GM08714 (cell line): ENCODE measurements around the gene KRT25.
"Not testable (repeated sequence)": the region's sequence is repeated elsewhere in the genome, so short reads cannot be mapped to it uniquely, and the experiment has no call there.

Experiments used
- H3K4me3 ChIP-seq: fragments of 200-500 bp; sonication (Bioruptor generic); 2 replicates; pipeline ENCODE4 v1.5.1; 2014; ENCODE audit warnings: mild to moderate bottlenecking, low read length, inconsistent platforms
- ZNF274 ChIP-seq: IDR thresholded peaks from 2 replicates; pipeline ENCODE4 v1.6.1; 2012; ENCODE audit warnings: mild to moderate bottlenecking, low read depth, low read length

Gene KRT25

DNA sequence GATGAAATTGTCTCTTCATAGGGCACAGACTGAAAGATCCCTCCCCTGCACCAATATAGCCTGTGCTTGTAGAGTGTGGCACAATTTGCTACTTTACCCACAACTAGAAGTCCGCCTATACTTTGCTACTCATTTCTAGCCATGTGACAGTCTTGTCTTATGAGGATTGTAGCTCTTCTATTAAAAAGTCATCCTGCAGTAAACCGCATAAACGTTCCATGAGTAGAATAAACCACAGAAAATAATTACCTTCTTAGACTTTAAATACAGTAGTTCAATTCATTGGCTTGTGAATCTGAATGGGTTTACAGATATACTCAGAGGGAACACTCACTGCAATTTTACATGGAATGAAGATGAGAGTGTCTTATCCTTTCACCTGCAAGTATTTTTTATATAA lies 22.8 kb upstream of the KRT25 start:
- no peak for TF ChIP-seq ZNF274
- H3K4me3 ChIP-seq = no peak overlapping the region

DNA sequence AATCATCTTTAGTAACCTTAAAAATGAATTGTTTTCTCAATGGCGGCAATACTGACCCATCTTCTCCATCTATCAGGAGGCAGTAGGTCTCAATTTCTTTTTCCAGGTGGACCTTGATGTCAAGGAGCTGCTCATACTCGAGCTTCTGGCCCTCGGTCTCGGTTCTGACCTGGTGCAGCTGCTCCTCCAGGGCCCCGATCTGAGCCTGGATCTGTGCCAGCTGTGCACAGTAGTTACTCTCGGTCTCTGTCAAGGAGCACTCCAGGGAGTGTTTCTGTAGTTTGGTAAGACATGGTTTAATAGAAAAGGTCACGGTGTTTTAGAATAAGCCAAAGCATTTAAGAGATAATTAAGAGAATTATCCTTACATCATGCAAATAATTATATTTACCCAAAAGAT lies 22.3 kb upstream of the KRT25 start:
- no peak for TF ChIP-seq ZNF274
- H3K4me3 ChIP-seq = no peak overlapping the region

DNA sequence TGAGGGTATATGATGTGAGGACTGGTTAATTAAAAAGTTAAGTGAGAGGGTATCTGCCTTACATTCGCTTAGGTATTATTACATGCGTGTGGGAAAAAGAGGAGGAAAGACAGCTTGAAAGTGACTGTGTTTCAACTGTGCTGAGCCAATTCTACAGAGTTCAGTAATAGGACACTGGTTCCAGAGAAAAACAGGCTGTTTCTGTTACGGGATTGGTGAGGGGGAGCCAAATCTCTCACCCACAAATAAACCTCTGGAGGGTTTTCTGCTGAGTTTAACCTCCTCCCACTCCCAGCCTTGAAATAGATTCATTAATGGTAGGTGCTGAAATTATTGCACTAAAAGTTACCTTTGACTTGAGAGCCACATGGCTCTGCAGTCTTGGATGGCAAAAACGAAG lies 20.8 kb upstream of the KRT25 start:
- no peak overlapping the region for H3K4me3 ChIP-seq
- TF ChIP-seq ZNF274 = no peak

DNA sequence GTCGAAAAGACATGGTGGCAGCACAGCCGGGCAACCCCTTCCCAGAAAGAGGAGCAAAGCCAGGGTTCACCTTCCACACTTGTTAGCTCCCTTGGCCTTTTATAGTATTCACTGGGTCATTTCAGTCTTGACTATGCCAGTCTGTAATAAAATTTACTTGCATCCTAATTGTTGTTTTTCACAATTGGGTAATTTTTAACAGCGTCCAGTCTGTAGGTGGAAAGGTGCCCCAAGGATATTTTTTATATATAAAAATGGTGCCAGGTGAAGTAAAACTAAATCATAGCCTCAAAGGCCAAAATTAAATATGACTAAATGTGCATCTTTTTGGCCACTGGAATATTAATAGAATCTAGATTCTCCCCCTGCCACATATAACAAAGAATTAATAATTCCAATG lies 17.0 kb upstream of the KRT25 start, which contains the start of gene KRT26:
KRT26 (minus strand) TSS at position 101 of the 400 bp plus-strand sequence; CDS start at position 13, 88 bp downstream.
- no peak for TF ChIP-seq ZNF274
- H3K4me3 ChIP-seq = no peak within 1 kb of the TSS

DNA sequence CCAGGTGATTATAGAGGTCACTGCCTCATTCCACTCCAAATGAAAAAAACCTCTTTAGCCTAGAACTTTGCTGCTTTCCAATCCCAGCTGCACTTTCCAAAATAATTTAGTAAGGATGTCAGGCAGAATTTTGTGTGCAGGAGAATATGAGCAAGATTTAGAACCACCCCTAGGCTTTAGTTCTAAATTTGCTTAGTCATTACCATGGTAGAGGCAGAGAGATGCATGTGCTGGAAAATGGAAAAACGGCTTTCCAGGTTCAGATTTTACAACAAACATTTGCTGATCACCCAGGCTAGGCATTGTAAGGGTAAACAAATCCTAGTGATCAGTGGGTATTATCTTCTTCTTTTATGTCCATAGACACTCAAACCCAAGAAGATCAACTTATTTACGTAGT lies 10.5 kb upstream of the KRT25 start:
- no peak for TF ChIP-seq ZNF274

DNA sequence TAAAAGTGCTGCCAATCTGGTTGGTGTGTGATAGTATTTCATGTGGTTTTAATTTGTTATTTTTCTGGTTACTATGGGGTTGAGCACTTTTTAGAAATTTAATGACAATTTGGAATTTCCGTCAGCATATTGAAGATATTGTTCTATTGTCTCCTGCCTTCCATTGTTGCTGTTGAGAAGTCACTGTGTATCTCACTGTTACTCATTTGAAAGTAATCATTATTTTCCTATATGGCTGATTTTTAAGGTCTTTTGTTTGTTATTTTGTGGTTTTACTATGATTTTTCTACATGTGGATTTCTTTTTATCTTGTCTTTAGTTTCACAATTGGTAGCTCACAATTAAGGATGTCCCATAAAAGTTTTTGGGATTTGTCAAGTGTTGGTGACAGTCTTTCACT lies 8.6 kb upstream of the KRT25 start:
- no peak for TF ChIP-seq ZNF274
- H3K4me3 ChIP-seq = no peak overlapping the region

More for the DNA sequence above, 10.5 kb upstream of the KRT25 start:
- H3K4me3 ChIP-seq = no peak overlapping the region

DNA sequence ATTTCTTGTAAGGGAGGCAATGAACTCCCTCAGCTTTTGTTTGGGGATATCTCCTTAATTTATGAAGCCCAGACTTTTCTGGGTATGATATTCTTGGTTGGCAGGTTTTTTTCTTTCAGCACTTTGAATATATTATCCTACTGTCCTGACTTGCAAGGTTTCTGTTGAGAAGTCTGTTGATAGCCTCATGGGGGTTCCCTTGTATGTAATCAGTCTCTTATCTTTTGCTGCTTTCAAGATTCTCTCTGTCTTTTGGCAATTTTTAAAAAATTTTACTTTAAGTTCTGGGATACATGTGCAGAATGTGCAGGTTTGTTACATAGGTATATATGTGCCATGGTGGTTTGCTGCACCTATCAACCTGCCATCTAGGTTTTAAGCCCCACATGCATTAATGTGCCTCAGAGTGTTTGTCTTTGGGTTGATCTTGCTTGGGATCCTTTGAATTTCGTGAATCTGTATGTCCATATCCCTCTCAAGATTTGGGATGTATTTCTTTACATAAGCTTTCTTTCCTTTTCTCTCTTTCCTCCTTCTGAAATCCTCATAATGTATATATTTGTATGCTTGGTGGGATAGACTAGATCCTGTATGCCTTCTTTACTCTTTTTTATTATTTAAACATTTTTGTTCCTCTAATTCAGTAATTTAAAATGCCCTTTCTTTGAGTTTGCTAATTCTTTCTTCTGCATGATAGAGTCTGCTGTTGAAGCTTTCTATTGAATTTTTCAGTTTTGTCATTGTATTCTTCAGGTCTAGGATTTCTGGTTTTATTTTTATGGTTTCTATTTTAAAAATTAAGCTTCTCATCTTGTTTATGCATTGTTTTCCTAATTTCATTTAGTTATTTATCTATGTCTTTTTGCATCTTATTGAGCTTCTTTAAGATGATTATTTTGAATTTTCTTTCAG lies 5.2 kb upstream of the KRT25 start:
- H3K4me3 ChIP-seq = no peak overlapping the region

DNA sequence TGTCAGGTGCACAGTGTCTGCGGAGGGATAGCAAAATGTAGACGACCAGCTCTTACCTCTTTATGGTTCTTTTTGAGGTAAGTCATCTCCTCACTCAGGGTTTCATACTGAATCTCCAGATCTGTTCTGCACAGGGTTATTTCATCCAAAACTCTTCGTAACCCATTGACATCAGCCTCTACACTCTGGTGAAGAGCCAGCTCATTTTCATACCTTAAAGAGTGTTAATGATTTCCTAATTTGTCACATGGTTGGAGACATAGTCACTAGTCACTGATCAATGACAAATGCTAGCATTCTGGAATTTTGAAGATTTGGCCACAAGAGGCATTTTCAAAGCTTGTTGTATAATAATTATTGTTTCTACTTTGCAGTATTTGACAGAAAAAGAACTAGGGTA lies 1.3 kb downstream of the KRT25 start:
- no peak for TF ChIP-seq ZNF274
- no peak overlapping the region for H3K4me3 ChIP-seq

More for the DNA sequence above, 5.2 kb upstream of the KRT25 start:
- TF ChIP-seq ZNF274 = no peak

DNA sequence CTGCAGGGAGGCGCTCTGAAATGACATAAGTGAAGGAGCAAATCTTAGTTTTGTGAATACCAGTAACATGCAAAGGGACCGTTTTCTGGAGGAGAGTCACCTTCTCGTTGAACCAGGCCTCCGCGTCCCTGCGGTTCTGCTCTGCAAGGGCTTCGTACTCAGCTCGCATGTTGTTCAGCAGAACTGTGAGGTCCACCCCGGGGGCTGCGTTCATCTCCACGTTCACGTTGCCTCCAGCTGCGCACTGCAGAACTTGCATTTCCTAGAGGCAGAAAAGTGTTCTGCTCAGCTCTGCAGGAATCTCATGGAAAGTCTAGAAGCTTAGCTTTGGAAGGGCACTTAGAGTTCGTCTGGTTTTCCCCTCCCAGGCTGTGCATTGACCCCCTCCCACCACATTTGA lies 4.1 kb downstream of the KRT25 start:
- no peak for TF ChIP-seq ZNF274
- H3K4me3 ChIP-seq = no peak overlapping the region

DNA sequence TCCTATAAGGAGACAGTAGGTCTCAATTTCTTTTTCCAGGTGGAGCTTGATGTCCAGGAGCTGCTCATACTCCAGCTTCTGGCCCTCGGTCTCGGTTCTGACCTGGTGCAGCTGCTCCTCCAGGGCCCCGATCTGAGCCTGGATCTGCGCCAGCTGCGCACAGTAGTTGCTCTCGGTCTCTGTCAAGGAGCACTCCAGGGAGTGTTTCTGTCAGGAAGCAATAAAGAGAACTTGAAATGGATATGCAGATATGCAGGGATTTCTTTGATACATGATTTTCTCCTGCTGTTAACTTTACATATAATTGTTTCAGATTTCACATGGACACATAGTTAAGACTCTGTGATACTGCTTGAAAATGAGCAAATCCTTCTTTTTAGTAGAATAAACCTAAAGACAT lies 4.7 kb downstream of the KRT25 start:
- no peak for TF ChIP-seq ZNF274
- no peak overlapping the region for H3K4me3 ChIP-seq

DNA sequence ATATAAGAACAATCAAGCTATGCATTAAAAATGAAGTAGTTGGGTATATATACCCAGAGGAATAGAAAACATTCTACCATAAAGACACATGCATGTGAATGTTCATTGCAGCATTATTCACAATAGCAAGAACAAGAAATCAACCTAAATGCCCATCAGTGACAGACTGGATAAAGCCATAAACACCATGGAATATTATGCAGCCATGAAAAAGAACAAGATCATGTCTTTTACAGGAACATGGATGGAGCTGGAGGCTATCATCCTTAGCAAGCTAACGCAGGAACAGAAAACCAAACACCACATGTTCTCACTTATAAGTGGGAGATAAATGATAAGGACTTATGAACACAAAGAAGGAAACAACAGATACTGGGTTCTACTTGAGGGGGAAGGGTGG lies 6.5 kb downstream of the KRT25 start:
- not testable (repeated sequence) for H3K4me3 ChIP-seq

DNA sequence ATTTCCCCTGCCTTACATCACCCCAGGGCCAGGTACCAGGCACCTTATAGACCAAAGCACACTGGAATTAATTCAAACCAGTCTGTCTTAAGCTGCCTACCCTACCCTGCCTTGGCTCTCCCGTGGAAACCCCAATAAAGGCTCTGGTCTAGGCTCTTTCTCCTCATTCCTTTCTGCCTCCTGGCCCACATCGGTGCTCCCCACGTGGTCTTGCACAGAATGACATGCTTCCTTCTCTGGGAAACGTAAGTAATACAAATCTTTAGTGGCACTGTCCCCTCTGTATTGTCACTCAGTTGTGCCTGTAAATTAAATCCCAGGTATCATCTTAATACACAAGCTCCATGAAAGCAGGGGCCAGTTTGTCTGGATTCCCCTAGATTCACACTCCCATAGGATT lies 16.6 kb downstream of the KRT25 start:
- H3K4me3 ChIP-seq = no peak overlapping the region
- TF ChIP-seq ZNF274 = no peak

DNA sequence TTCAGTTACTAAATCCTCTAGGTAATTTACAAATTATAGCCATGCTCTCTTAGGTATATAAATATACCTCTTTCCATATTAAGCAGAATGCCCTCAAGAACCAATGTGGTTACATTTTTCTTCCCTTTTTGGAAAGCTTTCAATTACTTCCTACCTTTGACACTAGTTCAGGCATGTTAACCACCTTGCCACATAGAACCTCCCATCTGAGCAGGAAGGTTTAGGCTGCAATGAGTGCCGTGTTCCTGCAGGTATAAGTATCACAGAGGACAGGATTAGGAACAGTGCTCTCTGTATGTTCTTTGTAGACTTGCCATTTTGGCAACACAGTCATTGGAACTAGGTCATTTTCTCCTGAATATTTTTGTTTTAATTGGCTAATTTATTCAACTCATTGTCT lies 20.1 kb downstream of the KRT25 start:
- no peak for TF ChIP-seq ZNF274
- H3K4me3 ChIP-seq = no peak overlapping the region

DNA sequence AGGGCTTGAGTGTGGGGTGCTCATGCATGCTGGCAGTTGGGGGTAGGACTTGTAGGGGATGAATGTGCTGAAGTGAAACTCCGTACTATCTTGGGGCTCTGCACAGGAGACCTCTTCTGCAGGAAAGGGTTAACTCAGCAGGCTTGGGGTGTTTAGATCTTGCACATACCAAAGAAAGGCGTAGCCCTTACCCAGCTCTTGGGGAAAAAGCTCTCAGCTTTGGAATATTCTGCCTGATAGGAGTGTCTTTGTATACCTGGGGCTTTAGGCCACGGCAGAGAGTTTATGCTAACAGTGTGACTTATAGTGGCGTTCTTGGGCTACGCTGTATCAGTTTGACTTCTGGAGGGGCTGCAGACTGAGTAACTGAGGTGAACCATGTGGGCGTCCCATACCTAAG lies 21.1 kb downstream of the KRT25 start:
- H3K4me3 ChIP-seq = no peak overlapping the region
- no peak for TF ChIP-seq ZNF274

DNA sequence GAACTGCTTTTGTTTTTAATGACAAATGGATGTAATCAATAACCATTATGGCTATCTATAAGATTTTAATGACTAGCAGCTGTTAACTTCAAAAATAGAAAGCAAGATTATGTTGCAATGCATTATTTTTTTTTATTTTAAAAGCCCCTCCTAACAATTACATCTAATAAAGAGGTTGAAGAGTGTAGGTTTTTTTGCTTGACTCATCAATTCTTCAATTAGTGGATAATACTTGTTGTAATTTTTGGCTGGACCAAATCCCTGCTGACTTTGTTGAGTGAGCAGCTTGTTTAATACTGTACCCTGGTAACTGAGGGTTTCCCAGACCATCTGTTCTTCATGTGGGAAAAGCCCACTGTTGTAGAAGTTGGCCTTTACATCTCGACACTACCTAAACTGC lies 24.2 kb downstream of the KRT25 start:
- H3K4me3 ChIP-seq = no peak overlapping the region
- no peak for TF ChIP-seq ZNF274
